ENCODE results near the gene DEPDC5.
"Not testable (repeated sequence)": the region's sequence is repeated elsewhere in the genome, so short reads cannot be mapped to it uniquely, and the experiment has no call there.

Gene DEPDC5

DNA sequence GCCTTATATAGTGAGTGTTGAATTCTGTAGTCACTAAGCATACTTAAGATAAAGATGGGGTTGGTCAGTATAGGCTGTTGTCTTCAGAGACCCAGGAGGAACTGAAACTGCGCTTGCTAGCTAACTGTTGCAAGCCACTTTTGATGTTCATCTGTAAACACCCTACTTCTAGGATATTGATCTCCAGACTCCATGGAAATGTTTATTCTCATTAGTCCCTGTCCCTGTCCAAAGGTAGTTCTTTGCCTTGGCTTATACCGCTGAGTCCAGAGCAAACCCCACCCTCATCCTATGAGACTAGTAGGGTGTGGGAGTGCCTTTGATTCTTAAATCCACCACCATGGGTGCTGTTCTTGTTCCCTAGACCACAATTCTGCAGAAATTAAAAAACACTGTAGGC lies 36.4 kb downstream of the DEPDC5 start:
- Histone ChIP-seq H3K36me3 (ENCODE audit: control insufficient read depth, insufficient read depth, low read length) (no peaks in the 10 kb centered on the region), H3K27ac (no peak overlapping the region), H3K4me1 (no peaks in the 10 kb centered on the region), H3K9ac (no peak overlapping the region), H2AFZ (no peak overlapping the region), H3K9me3 (ENCODE audit: control insufficient read depth, low read length) (no peaks in the 10 kb centered on the region), H3K79me2 (no peaks in the 10 kb centered on the region), H3K27me3 (ENCODE audit: control insufficient read depth, insufficient read depth, low read length) (no peaks in the 10 kb centered on the region), H3K4me2 (ENCODE audit: low read length) (no peak overlapping the region), H3K4me3 (ENCODE audit: low read depth, low read length) (no peak overlapping the region)
- TF ChIP-seq CTCF (IDR thresholded peaks at IDR 0.05), result no peak

- H3K4me2 ChIP-seq (ENCODE audit: low read length); H3K79me2 ChIP-seq; H3K36me3 ChIP-seq (ENCODE audit: control insufficient read depth, insufficient read depth, low read length); H3K4me1 ChIP-seq; H3K27ac ChIP-seq; H3K27me3 ChIP-seq (ENCODE audit: control insufficient read depth, insufficient read depth, low read length); H2AFZ ChIP-seq; H3K9me3 ChIP-seq (ENCODE audit: control insufficient read depth, low read length); H3K9ac ChIP-seq; H3K4me3 ChIP-seq (ENCODE audit: low read depth, low read length): not testable (repeated sequence)
Observed at GRCh38 chr22:31799358-31799757, 45.5 kb downstream of the DEPDC5 start.

DNA sequence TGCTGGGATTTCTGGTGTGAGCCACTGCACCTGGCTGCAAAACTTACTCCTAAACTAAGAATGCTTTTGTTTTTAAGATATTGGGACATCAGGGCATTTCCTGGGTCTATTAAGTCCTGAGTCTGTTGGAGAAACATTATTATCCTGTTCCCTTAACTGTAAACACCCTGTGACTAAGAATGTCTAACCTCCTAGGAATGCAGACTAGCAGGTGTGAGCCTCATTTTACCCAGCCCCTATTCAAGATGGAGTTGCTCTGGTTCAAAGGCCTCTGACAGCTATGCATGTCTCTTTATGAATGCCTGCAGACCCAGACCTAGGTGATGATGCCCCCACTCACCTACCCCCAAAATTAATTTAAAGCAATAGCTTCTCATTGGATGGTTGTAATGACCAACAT lies 46.2 kb downstream of the DEPDC5 start:
- no peak for TF ChIP-seq CTCF (IDR thresholded peaks at IDR 0.05)
- Histone ChIP-seq H2AFZ (no peak overlapping the region), H3K4me3 (ENCODE audit: low read depth, low read length) (no peak overlapping the region), H3K27me3 (ENCODE audit: control insufficient read depth, insufficient read depth, low read length) (no peaks in the 10 kb centered on the region), H3K27ac (no peak overlapping the region), H3K9me3 (ENCODE audit: control insufficient read depth, low read length) (no peaks in the 10 kb centered on the region), H3K36me3 (ENCODE audit: control insufficient read depth, insufficient read depth, low read length) (no peaks in the 10 kb centered on the region), H3K4me2 (ENCODE audit: low read length) (no peak overlapping the region), H3K79me2 (no peaks in the 10 kb centered on the region), H3K4me1 (no peaks in the 10 kb centered on the region), H3K9ac (no peak overlapping the region)

GRCh38 chr22:31800861-31801260 lies 47.0 kb downstream of the DEPDC5 start:
- not testable (repeated sequence) for H3K27ac ChIP-seq; H3K36me3 ChIP-seq (ENCODE audit: control insufficient read depth, insufficient read depth, low read length); H3K4me1 ChIP-seq; H3K9ac ChIP-seq; H2AFZ ChIP-seq; H3K4me2 ChIP-seq (ENCODE audit: low read length); H3K4me3 ChIP-seq (ENCODE audit: low read depth, low read length); H3K79me2 ChIP-seq; H3K27me3 ChIP-seq (ENCODE audit: control insufficient read depth, insufficient read depth, low read length); H3K9me3 ChIP-seq (ENCODE audit: control insufficient read depth, low read length)

DNA sequence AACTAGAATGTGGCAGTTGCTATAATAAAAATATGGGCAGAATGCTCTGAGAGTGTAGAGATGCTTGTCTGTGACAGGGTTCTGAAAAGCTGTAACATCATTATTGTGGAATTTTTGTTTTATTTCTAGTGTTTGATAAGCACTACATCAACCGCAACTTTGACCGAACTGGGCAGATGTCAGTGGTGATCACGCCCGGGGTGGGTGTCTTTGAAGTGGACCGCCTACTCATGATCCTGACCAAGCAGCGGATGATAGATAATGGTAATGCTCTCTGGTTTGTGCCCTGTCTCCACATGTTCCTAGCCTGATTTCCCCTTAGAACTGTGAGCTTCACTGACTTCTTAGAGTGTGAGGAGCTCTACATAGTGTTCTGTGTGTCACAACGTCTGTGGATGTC lies 48.8 kb downstream of the DEPDC5 start:
- no peak overlapping the region for H3K27ac ChIP-seq
- TF ChIP-seq CTCF (IDR thresholded peaks at IDR 0.05), result no peak
- no peak overlapping the region for H3K4me2 ChIP-seq (ENCODE audit: low read length)
- no peaks in the 10 kb centered on the region for H3K27me3 ChIP-seq (ENCODE audit: control insufficient read depth, insufficient read depth, low read length)
- H3K4me1 ChIP-seq, result no peaks in the 10 kb centered on the region
- no peak overlapping the region for H2AFZ ChIP-seq
- no peak overlapping the region for H3K4me3 ChIP-seq (ENCODE audit: low read depth, low read length)
- no peaks in the 10 kb centered on the region for H3K36me3 ChIP-seq (ENCODE audit: control insufficient read depth, insufficient read depth, low read length)
- no peaks in the 10 kb centered on the region for H3K79me2 ChIP-seq
- no peaks in the 10 kb centered on the region for H3K9me3 ChIP-seq (ENCODE audit: control insufficient read depth, low read length)
- H3K9ac ChIP-seq, result no peak overlapping the region

- Histone ChIP-seq H3K27me3 (ENCODE audit: control insufficient read depth, insufficient read depth, low read length) (no peaks in the 10 kb centered on the region), H2AFZ (no peak overlapping the region)
- TF ChIP-seq CTCF (IDR thresholded peaks at IDR 0.05), result no peak
Observed at GRCh38 chr22:31806751-31807150, 52.9 kb downstream of the DEPDC5 start.

More at GRCh38 chr22:31806751-31807150, 52.9 kb downstream of the DEPDC5 start:
- no peak overlapping the region for H3K27ac ChIP-seq
- no peaks in the 10 kb centered on the region for H3K79me2 ChIP-seq
- H3K9me3 ChIP-seq (ENCODE audit: control insufficient read depth, low read length), result no peaks in the 10 kb centered on the region
- H3K9ac ChIP-seq, result no peak overlapping the region
- H3K36me3 ChIP-seq (ENCODE audit: control insufficient read depth, insufficient read depth, low read length), result no peaks in the 10 kb centered on the region
- no peak overlapping the region for H3K4me3 ChIP-seq (ENCODE audit: low read depth, low read length)
- H3K4me2 ChIP-seq (ENCODE audit: low read length), result no peak overlapping the region
- H3K4me1 ChIP-seq, result no peaks in the 10 kb centered on the region

All from parathyroid adenoma (tissue), 2 donors.